VCaP (cell line): Measurements from ENCODE around the gene WSB2.

Experiments used
- H3K27ac ChIP-seq: fragments of 450-650 bp; 2 replicates; pipeline ENCODE4 v1.5.1; 2017
- CTCF ChIP-seq: fragments of 450-650 bp; conservative IDR thresholded peaks from 2 replicates; pipeline ENCODE4 v1.5.1; 2017; ENCODE audit warnings: mild to moderate bottlenecking, moderate library complexity

WSB2 gene

GRCh38 chr12:118053071-118053985 is 7.7 kb downstream of the WSB2 start:
- TF ChIP-seq CTCF: no peak
- H3K27ac ChIP-seq: no peak overlapping the region

- H3K27ac ChIP-seq: no peak overlapping the region
- TF ChIP-seq CTCF: no peak
Observed at GRCh38 chr12:118052324-118053070, 8.5 kb downstream of the WSB2 start.

GRCh38 chr12:118050972-118051910 is 9.7 kb downstream of the WSB2 start:
- H3K27ac ChIP-seq: no peak overlapping the region
- TF ChIP-seq CTCF: no peak; the same call in 1 of the 2 replicates

- H3K27ac ChIP-seq: no peak overlapping the region
- TF ChIP-seq CTCF: no peak
Observed at GRCh38 chr12:118046430-118046829, 14.5 kb downstream of the WSB2 start.

GRCh38 chr12:118044577-118044976 is 16.4 kb downstream of the WSB2 start:
- no peak overlapping the region for H3K27ac ChIP-seq
- TF ChIP-seq CTCF: no peak

GRCh38 chr12:118044075-118044474 is 16.9 kb downstream of the WSB2 start:
- TF ChIP-seq CTCF: no peak

More at GRCh38 chr12:118044075-118044474, 16.9 kb downstream of the WSB2 start:
- H3K27ac ChIP-seq: no peak overlapping the region
